A549 (cell line): ENCODE results near the gene OGDH. TPM values are rescaled to one million over a fixed set of nuclear protein-coding genes. Genes with fewer than 3 reads are reported as not detected.
A peak's percentile ranks its signal among the peaks of the same experiment; 100 is the strongest.

Experiments used
- ATAC-seq, 2 experiments: fragments of 200-7000 bp in 1 of 2; fragments of >200 bp in 1 of 2; cut with Nextera tagmentation in 1 of 2; cut with Tn5 transposase in 1 of 2; 3 replicates each; pipeline versions ENCODE4 v1.8.0 to v1.9.1; 2018 to 2020; ENCODE audit warnings: mild to moderate bottlenecking in 1 of 2, moderate library complexity in 1 of 2
- CTCF ChIA-PET: fragments of 300-600 bp; sonication (Branson Sonifier 250); formaldehyde crosslinking; extraction: SDS; loops from one replicate; lab custom pipeline; 2021; ENCODE audit warnings: antibody characterized with exemption, inconsistent platforms; lab: Yijun Ruan, JAX
- POLR2A ChIA-PET: fragments of 350-600 bp; formaldehyde crosslinking; extraction: SDS; loops from one replicate; lab custom pipeline; 2021; ENCODE audit warnings: antibody characterized with exemption, inconsistent platforms; lab: Yijun Ruan, JAX
- DNase-seq, 2 experiments: peaks; one replicate each; pipeline versions ENCODE4 v3.0.0 to v3.0.0-alpha.2; 2011 to 2016; ENCODE audit warnings: low read depth in 1 of 2, low spot score in 1 of 2
- FAIRE-seq: peaks from 2 replicates; lab custom pipeline; 2011; peaks lifted over from hg19 to GRCh38; lab: Jason Lieb, UNC
- H3K27ac ChIP-seq, 2 experiments: fragments of >200 bp; sonication (Bioruptor Twin); formaldehyde crosslinking; 3 replicates each; pipeline ENCODE4 v1.5.1; 2016 to 2017
- H3K4me1 ChIP-seq: fragments of >200 bp; sonication (Bioruptor Twin); formaldehyde crosslinking; 3 replicates; pipeline ENCODE4 v1.6.1; 2016
- H3K4me2 ChIP-seq: fragments of >200 bp; sonication (Bioruptor Twin); formaldehyde crosslinking; 3 replicates; pipeline ENCODE4 v1.6.1; 2016
- H3K4me3 ChIP-seq: fragments of >200 bp; sonication (Bioruptor Twin); formaldehyde crosslinking; 3 replicates; pipeline ENCODE4 v1.5.1; 2016
- H3K9me3 ChIP-seq: fragments of >200 bp; sonication (Bioruptor Twin); formaldehyde crosslinking; 3 replicates; pipeline ENCODE4 v1.6.1; 2016
- ATOH8 ChIP-seq: fragments of 250-450 bp; sonication (Bioruptor Pico); IDR thresholded peaks from 2 replicates; pipeline ENCODE4 v1.5.0; 2020; ENCODE audit warnings: low read depth, mild to moderate bottlenecking, moderate library complexity
- CBX2 ChIP-seq: fragments of 200-600 bp; sonication (generic); IDR thresholded peaks from 2 replicates; pipeline ENCODE4 v1.6.1; 2016; ENCODE audit warnings: low read depth, mild to moderate bottlenecking, borderline replicate concordance
- CBX8 ChIP-seq: fragments of 200-600 bp; sonication (generic); IDR thresholded peaks from 2 replicates; pipeline ENCODE4 v1.6.1; 2016
- CEBPB ChIP-seq, 2 experiments: fragments of >200 bp in 1 of 2; sonication (Bioruptor Twin) in 1 of 2; formaldehyde crosslinking in 1 of 2; IDR thresholded peaks; 2 replicates each; pipeline ENCODE4 v1.6.1; 2012 to 2016
- CHD4 ChIP-seq: fragments of 200-600 bp; sonication (generic); IDR thresholded peaks from 2 replicates; pipeline ENCODE4 v1.6.1; 2016; ENCODE audit warnings: antibody characterized with exemption, mild to moderate bottlenecking, borderline replicate concordance
- EHF ChIP-seq: fragments of 250-450 bp; sonication (Bioruptor Pico); IDR thresholded peaks from 2 replicates; pipeline ENCODE4 v1.5.0; 2020; ENCODE audit warnings: mild to moderate bottlenecking
- FOSB ChIP-seq: fragments of 250-450 bp; sonication (Bioruptor Pico); IDR thresholded peaks from 2 replicates; pipeline ENCODE4 v1.5.0; 2020; ENCODE audit warnings: mild to moderate bottlenecking, moderate library complexity
- FOSL2 ChIP-seq, 2 experiments: fragments of 450-650 bp in 1 of 2; fragments of >200 bp in 1 of 2; sonication (Bioruptor Twin) in 1 of 2; formaldehyde crosslinking; IDR thresholded peaks; 2 replicates each; pipeline versions ENCODE4 v1.5.0 to v1.6.1; 2016 to 2020; ENCODE audit warnings: mild to moderate bottlenecking in 1 of 2, moderate library complexity in 1 of 2
- GATA3 ChIP-seq: IDR thresholded peaks from 2 replicates; pipeline ENCODE4 v1.6.1; 2012; ENCODE audit warnings: borderline replicate concordance
- HES2 ChIP-seq: fragments of >200 bp; sonication (Bioruptor Twin); formaldehyde crosslinking; IDR thresholded peaks from 2 replicates; pipeline ENCODE4 v1.6.1; 2016
- JUN ChIP-seq, 2 experiments: fragments of >200 bp; sonication (Bioruptor Twin); formaldehyde crosslinking; IDR thresholded peaks; 2 replicates in 1 of 2; 3 replicates in 1 of 2; pipeline ENCODE4 v1.6.1; 2016 to 2017
- JUNB ChIP-seq: fragments of >200 bp; sonication (Bioruptor Twin); formaldehyde crosslinking; IDR thresholded peaks from 2 replicates; pipeline ENCODE4 v1.6.1; 2016
- MAX ChIP-seq: IDR thresholded peaks from 2 replicates; pipeline ENCODE4 v1.6.1; 2012
- NPAS2 ChIP-seq: fragments of 250-450 bp; sonication (Bioruptor Pico); IDR thresholded peaks from 2 replicates; pipeline ENCODE4 v1.8.0; 2022; ENCODE audit warnings: mild to moderate bottlenecking, moderate library complexity, borderline replicate concordance
- PBX3 ChIP-seq: IDR thresholded peaks from 2 replicates; pipeline ENCODE4 v1.6.1; 2012
- RFX5 ChIP-seq: fragments of 450-650 bp; IDR thresholded peaks from 2 replicates; pipeline ENCODE4 v1.7.1; 2014; ENCODE audit warnings: antibody characterized with exemption, mild to moderate bottlenecking, moderate library complexity
- SREBF2 ChIP-seq: fragments of 450-650 bp; IDR thresholded peaks from 2 replicates; pipeline ENCODE4 v1.6.1; 2014; ENCODE audit warnings: mild to moderate bottlenecking, moderate library complexity
- TP53 ChIP-seq: fragments of 250-450 bp; sonication (Bioruptor Pico); IDR thresholded peaks from 2 replicates; pipeline ENCODE4 v1.5.0; 2021; ENCODE audit warnings: mild to moderate bottlenecking, moderate library complexity
- ZFP36 ChIP-seq: fragments of 450-650 bp; IDR thresholded peaks from 2 replicates; pipeline ENCODE4 v1.6.1; 2014; ENCODE audit warnings: borderline replicate concordance; ENCODE audit not compliant: partially characterized antibody
- ZSCAN20 ChIP-seq: fragments of 250-450 bp; sonication (Bioruptor Pico); IDR thresholded peaks from 2 replicates; pipeline ENCODE4 v1.8.0; 2022; ENCODE audit warnings: mild to moderate bottlenecking, moderate library complexity
- WGBS: methylation state at CpG from one replicate; pipeline ENCODE4 v1.1.6; 2017; ENCODE audit errors: missing lambda C conversion rate; 5-methylcytosine and 5-hydroxymethylcytosine counted together
- polyA plus RNA-seq, 4 experiments: library from polyadenylated mRNA; depleted of rRNA in 3 of 4; stranded (reverse); fragments of >200 nt; fragmentation: RNase III in 1 of 4; extraction: RNeasy Plus Mini Kit Qiagen cat#74134 plus additional on column Dnase treatment in 1 of 4; gene quantifications; 2 replicates in 3 of 4; 3 replicates in 1 of 4; pipeline ENCODE4 v1.2.3, GENCODE V29; 2011 to 2017

OGDH gene
- polyA plus RNA-seq, 2 of the 4 experiments (the other 2 are of a cell fraction), result 32.5 to 38.8 TPM

DNA sequence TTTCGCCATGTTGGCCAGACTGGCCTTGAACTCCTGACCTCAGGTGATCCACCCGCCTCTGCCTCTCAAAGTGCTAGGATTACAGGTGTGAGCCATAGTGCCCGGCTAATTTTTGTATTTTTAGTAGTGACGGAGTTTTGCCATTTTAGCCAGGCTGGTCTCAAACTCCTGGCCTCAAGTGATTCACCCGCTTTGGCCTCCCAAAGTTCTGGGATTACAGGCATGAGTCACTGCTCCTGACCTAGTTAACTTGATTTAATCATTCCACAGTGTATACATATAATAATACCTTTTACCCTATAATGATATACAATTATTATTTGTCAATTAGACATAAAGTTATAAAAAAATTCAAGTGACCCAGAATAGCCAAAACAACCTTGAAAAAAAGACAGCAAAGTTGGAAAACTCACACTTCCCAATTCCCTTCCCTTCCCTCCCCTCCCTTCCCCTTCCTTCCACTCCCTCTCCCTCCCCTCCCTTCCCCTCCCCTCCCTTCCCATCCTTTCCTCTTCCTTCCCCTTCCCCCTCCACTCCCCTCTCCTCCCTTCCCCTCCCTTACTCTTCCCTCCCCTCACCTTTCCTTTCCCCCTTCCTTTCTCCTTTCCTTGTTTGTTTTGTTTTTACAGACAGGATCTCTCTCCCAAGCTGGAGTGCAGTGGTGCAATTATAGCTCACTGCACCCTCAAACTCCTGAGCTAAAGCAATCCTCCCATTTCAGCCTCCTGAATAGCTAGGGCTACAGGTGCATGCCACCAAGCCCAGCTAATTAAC is 127.5 kb downstream of the OGDH start:
- H3K9me3 ChIP-seq, result no peaks in the 10 kb centered on the region
- ATAC-seq, result peak; percentile 23 to 60; a peak in 4 of 6 replicates
- peak overlapping the region; percentile 42; the same call in 2 of the 3 replicates for H3K4me2 ChIP-seq
- ChIA-PET POLR2A (no interaction called here), CTCF (interaction anchor here (0.7 to 2.9 kb wide), 2 partner anchors 16 to 316 kb away, joined by 3 to 11 read pairs; partner anchors contain the start of gene ZMIZ2)
- no peak for FAIRE-seq
- DNase-seq, result peak in 1 of 2 experiments; percentile 61
- peaks cover 27% of the 10 kb centered on the region for H3K4me1 ChIP-seq
- TF ChIP-seq ZSCAN20 (CRISPR knock-in tag), result no peak
- 0 out of 2 replicates have a peak, but pooled peaks have one; percentile 30 for TF ChIP-seq FOSL2 (IDR thresholded peaks at IDR 0.05)
- TF ChIP-seq FOSL2 (CRISPR knock-in tag; IDR thresholded peaks at IDR 0.05), result peak; percentile 87
- TF ChIP-seq ATOH8 (CRISPR knock-in tag), result no peak
- TF ChIP-seq JUNB, result peak; percentile 28; the same call in 1 of the 2 replicates
- TF ChIP-seq CEBPB (IDR thresholded peaks at IDR 0.05), result no peak
- TF ChIP-seq HES2, result no peak
- no peak for TF ChIP-seq CBX8
- TF ChIP-seq TP53 (CRISPR knock-in tag), result no peak
- TF ChIP-seq EHF, result no peak
- TF ChIP-seq PBX3, result no peak
- peak overlapping the region; percentile 58 to 85 for H3K27ac ChIP-seq
- whole genome bisulfite sequencing, result 14% methylated on average over 5 of the region's 5 CpGs
- no peak overlapping the region for H3K4me3 ChIP-seq

DNA sequence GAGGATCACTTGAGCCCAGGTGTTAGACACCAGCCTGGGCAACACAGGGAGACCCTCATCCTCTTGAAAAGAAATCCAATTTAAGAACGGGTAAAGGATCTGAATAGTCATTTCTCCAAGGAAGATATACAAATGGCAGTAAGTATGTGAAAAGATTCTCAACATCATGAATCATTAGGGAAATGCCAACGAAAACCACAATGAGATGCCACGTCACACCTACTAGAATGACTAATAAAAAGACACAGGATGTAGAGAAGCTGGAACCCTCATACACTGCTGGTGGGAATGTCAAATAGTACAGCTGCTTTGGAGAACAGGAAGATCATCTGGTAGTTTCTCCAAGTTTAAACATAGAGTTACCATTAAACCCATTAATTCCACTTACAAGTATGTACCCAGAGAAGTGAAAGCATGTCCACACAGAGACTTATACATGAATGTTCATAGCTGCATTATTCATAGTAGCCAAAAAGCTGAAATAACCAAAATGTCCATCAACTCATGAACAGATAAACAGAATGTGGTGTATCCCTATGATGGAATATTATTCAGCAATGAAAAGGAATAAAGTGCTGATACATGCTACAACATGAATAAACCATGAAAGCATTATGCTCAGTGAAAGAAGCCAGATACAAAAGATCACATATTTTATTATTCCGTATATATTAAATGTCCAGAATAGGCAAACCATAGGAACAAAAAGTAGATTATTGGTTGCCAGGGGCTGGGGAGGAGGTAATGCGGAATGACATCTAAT is 129.2 kb downstream of the OGDH start:
- ChIA-PET POLR2A (interaction anchor here (0.7 to 1.1 kb wide), 6 partner anchors 10 to 154 kb away, joined by 3 to 5 read pairs (median 4); partner anchors contain the start of genes H2AZ2, OGDH and TMED4), CTCF (interaction anchor here (0.9 to 2.9 kb wide), 2 partner anchors 15 to 401 kb away, joined by 4 to 11 read pairs; partner anchors contain the start of gene ZMIZ2)
- H3K4me2 ChIP-seq, result peak overlapping the region; percentile 59
- H3K9me3 ChIP-seq, result no peaks in the 10 kb centered on the region
- DNase-seq (peak; percentile 65 to 89), FAIRE-seq (peak; percentile 94), ATAC-seq (peak; percentile 86 to 90)
- no peak overlapping the region for H3K4me3 ChIP-seq
- peak overlapping the region; percentile 58 to 85 for H3K27ac ChIP-seq
- WGBS, result 40% methylated on average over 5 of the region's 5 CpGs
- peak in 1 of 2 experiments; percentile 25; a peak in 1 of 4 replicates for TF ChIP-seq CEBPB (IDR thresholded peaks at IDR 0.05)
- TF ChIP-seq JUN (IDR thresholded peaks at IDR 0.05), result 0 out of 5 replicates have a peak, but pooled peaks of 1 of the 2 experiments have one; percentile 31
- no peak for TF ChIP-seq CHD4
- TF ChIP-seq FOSB (CRISPR knock-in tag), result no peak
- no peak for TF ChIP-seq ZFP36
- peak; percentile 61 for TF ChIP-seq FOSL2 (IDR thresholded peaks at IDR 0.05)
- peak; percentile 95 for TF ChIP-seq FOSL2 (CRISPR knock-in tag; IDR thresholded peaks at IDR 0.05)
- TF ChIP-seq NPAS2 (CRISPR knock-in tag), result no peak
- peak; percentile 77 for TF ChIP-seq JUNB
- no peak for TF ChIP-seq CBX2
- no peak for TF ChIP-seq RFX5
- TF ChIP-seq SREBF2, result no peak
- peak; percentile 62; the same call in 1 of the 2 replicates for TF ChIP-seq GATA3
- peak; percentile 58 for TF ChIP-seq MAX
- TF ChIP-seq TP53 (CRISPR knock-in tag), result no peak
- TF ChIP-seq, all 56 proteins: peak for 6
- H3K4me1 ChIP-seq, result peaks cover 27% of the 10 kb centered on the region
